ENCODE data around the gene TRIM34. TPM values are rescaled to one million over a fixed set of nuclear protein-coding genes. Genes with fewer than 3 reads are reported as not detected.
A peak's percentile ranks its signal among the peaks of the same experiment; 100 is the strongest.
"Not testable (repeated sequence)": the region's sequence is repeated elsewhere in the genome, so short reads cannot be mapped to it uniquely, and the experiment has no call there.

Gene TRIM34
- total RNA-seq, 4 donors from 2014 or later, result 7.0 to 11.1 (median 7.6) TPM

GRCh38 chr11:5679811-5680210 is 55.0 kb downstream of the TRIM34 start:
- peaks cover 8 to 11% of the 10 kb centered on the region in 2 donors for H3K4me1 ChIP-seq
- H3K27me3 ChIP-seq, result no peaks in the 10 kb centered on the region
- TF ChIP-seq, protein P1, sequence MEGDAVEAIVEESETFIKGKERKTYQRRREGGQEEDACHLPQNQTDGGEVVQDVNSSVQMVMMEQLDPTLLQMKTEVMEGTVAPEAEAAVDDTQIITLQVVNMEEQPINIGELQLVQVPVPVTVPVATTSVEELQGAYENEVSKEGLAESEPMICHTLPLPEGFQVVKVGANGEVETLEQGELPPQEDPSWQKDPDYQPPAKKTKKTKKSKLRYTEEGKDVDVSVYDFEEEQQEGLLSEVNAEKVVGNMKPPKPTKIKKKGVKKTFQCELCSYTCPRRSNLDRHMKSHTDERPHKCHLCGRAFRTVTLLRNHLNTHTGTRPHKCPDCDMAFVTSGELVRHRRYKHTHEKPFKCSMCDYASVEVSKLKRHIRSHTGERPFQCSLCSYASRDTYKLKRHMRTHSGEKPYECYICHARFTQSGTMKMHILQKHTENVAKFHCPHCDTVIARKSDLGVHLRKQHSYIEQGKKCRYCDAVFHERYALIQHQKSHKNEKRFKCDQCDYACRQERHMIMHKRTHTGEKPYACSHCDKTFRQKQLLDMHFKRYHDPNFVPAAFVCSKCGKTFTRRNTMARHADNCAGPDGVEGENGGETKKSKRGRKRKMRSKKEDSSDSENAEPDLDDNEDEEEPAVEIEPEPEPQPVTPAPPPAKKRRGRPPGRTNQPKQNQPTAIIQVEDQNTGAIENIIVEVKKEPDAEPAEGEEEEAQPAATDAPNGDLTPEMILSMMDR (IDR thresholded peaks at IDR 0.05), result no peak
- no peak for TF ChIP-seq POLR2A (IDR thresholded peaks at IDR 0.05)
- H3K9me3 ChIP-seq, result no peaks in the 10 kb centered on the region
- no peak overlapping the region for H3K27ac ChIP-seq
- intact Hi-C loops (cut with DNase I), result no loop called here
- H3K4me3 ChIP-seq (replicated peaks in 1 of 3), result no peak overlapping the region
- 96 to 98% methylated on average over 7 of the region's 7 CpGs for WGBS, 2 donors
- peaks cover 17 to 27% of the 10 kb centered on the region in 2 donors for H3K36me3 ChIP-seq
- no peak for DNase-seq

- DNase-seq; H3K27me3 ChIP-seq; H3K4me3 ChIP-seq (replicated peaks in 1 of 3); intact Hi-C loops (cut with DNase I); H3K9me3 ChIP-seq; H3K27ac ChIP-seq: not testable (repeated sequence)
- Histone ChIP-seq H3K36me3 (peaks cover 11 to 20% of the 10 kb centered on the region in 2 donors), H3K4me1 (peaks cover 8 to 15% of the 10 kb centered on the region in 2 donors)
- 89% methylated on average over 6 of the region's 33 CpGs; no CpG with 5 or more reads in 1 of the 2 donors for WGBS, 2 donors
These were observed 58.2 kb downstream of the TRIM34 start for GRCh38 chr11:5682890-5683441.

DNA sequence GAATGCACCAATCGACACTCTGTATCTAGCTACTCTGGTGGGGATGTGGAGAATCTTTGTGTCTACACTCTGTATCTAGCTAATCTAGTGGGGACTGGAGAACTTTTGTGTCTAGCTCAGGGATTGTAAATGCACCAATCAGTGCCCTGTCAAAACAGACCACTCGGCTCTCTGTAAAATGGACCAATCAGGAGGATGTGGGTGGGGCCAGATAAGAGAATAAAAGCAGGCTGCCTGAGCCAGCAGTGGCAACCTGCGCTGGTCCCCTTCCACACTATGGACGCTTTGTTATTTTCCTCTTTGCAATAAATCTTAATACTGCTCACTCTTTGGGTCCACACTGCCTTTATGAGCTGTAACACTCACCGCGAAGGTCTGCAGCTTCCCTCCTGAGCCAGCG is 58.8 kb downstream of the TRIM34 start:
- Histone ChIP-seq H3K27ac (peak overlapping the region in 2 of 3 donors; percentile 92 to 97), H3K4me3 (replicated peaks in 1 of 3) (peak overlapping the region in 1 of 3 donors; percentile 30), H3K36me3 (peaks cover 4 to 14% of the 10 kb centered on the region in 2 donors), H3K4me1 (peaks cover 8 to 15% of the 10 kb centered on the region in 2 donors)
- WGBS, 2 donors, result 79% methylated on average over 7 of the region's 7 CpGs
- H3K9me3 ChIP-seq; H3K27me3 ChIP-seq; intact Hi-C loops (cut with DNase I); DNase-seq: not testable (repeated sequence)

- no peak for DNase-seq
- peak overlapping the region in 2 of 3 donors; percentile 12 to 30 for H3K4me3 ChIP-seq (replicated peaks in 1 of 3)
- no peaks in the 10 kb centered on the region for H3K27me3 ChIP-seq
- H3K36me3 ChIP-seq, result peaks cover 0 to 9% of the 10 kb centered on the region in 2 donors
- no peak for TF ChIP-seq POLR2A (IDR thresholded peaks at IDR 0.05)
- peaks cover 11 to 17% of the 10 kb centered on the region in 2 donors for H3K4me1 ChIP-seq
- peak overlapping the region; percentile 57 to 97 (median 92) for H3K27ac ChIP-seq
- intact Hi-C loops (cut with DNase I), result no loop called here
- H3K9me3 ChIP-seq, result no peaks in the 10 kb centered on the region
- WGBS, 2 donors, result 50 to 64% methylated on average over 8 of the region's 8 CpGs
These were observed 59.3 kb downstream of the TRIM34 start for GRCh38 chr11:5684036-5684645.

DNA sequence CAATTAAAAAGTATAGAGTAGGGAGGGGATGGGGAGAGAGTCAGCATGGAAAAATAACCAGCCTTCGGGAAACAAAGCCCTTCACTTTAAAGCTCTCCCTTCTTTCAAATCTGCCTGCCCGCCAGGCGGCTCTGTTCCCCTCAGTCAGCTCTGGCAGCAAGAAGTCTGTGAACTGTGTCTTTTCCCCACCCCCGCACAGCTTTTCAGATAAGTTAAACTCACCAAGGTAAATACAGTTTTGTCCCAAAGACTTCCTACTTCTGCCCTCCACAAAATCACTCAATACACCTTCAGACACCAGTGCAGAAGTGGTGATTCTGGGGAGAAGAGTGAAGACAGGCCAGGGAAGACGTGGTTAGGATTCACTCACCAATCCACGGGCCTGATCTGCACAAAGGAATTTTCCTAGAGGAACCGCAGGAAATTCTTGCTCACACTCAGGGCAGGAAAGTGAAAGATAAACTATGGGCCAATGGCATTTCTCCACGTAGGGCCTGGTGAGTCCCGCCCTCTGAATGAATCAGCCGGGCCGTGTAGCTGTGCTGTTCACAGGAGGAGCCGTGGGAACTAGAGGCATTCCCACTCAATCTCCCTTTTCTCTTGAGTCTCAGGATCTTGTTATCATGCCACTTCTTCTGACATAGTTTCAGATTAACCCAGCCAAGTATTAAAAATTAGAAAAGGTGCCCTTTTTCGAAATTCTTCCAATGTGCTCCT is 60.0 kb downstream of the TRIM34 start, which contains the start of gene TRIM5:
Gene TRIM5, minus strand, starts transcription at position 429 of the 717 bp plus-strand sequence. CDS start 4,897 bp downstream, outside the sequence.
- H3K4me3 ChIP-seq (replicated peaks in 1 of 3), result peak within 1 kb of the TSS in 2 of 3 donors; percentile 12 to 30
- peak; percentile 87 to 89 for DNase-seq
- H3K27me3 ChIP-seq, result no peaks in the 10 kb centered on the region
- peaks cover 0 to 2% of the 10 kb centered on the region in 2 donors for H3K36me3 ChIP-seq
- intact Hi-C loops (cut with DNase I), result no loop called here
- H3K27ac ChIP-seq, result peak within 1 kb of the TSS; percentile 57 to 97 (median 92)
- peaks cover 16 to 20% of the 10 kb centered on the region in 2 donors for H3K4me1 ChIP-seq
- WGBS, 2 donors, result 3 to 4% methylated on average over 13 of the region's 13 CpGs
- TF ChIP-seq POLR2A (IDR thresholded peaks at IDR 0.05), result peak in 1 of 2 donors; percentile 77
- TF ChIP-seq, protein P1 (IDR thresholded peaks at IDR 0.05), result peak in 5 of 6 experiments; percentile 38 to 77 (median 59)
- H3K9me3 ChIP-seq, result no peaks in the 10 kb centered on the region

DNA sequence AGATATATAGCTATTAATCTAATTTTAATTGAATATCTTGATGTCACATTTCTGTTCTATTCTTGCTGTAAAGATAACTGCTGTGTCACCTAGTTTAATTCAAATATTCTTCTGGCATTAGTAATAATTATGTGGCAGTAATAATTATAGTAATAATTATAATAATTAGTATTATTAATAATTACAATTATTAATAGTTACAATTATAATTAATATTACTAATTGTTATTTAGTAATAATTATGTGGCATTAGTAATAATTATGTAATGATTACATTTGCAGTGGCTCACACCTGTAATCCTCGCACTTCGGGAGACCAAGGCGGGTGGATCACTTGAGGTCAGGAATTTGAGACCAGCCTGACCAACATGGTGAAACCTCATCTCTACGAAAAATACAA is 61.6 kb downstream of the TRIM34 start:
- no peak for DNase-seq
- Histone ChIP-seq H3K27me3 (no peaks in the 10 kb centered on the region), H3K4me3 (replicated peaks in 1 of 3) (no peak overlapping the region), H3K27ac (no peak overlapping the region), H3K9me3 (no peaks in the 10 kb centered on the region), H3K4me1 (peaks cover 16 to 20% of the 10 kb centered on the region in 2 donors), H3K36me3 (no peaks in the 10 kb centered on the region)
- intact Hi-C loops (cut with DNase I), result no loop called here
- TF ChIP-seq POLR2A (IDR thresholded peaks at IDR 0.05), result no peak
- TF ChIP-seq, protein P1 (IDR thresholded peaks at IDR 0.05), result no peak
- 97 to 98% methylated on average over 4 of the region's 4 CpGs for WGBS, 2 donors

All from thyroid gland (tissue), 4 donors.